Stimulated activated CD4-positive, alpha-beta T cell treated with anti-CD3 and anti-CD28 coated beads, Interleukin-12 subunit alpha, Interleukin-12 subunit beta, amount 100 ng/mL, for 24 hours (primary cell): ENCODE results near the gene ACKR1.

Source experiments
- DNase-seq, 2 experiments: peaks; one replicate each; pipeline ENCODE4 v3.0.0-alpha.2; 2020; ENCODE audit warnings: low read depth in 2 of 2

The ACKR1 gene

GRCh38 chr1:159187647-159188374 is 16.9 kb upstream of the ACKR1 start:
- no peak for DNase-seq

DNA sequence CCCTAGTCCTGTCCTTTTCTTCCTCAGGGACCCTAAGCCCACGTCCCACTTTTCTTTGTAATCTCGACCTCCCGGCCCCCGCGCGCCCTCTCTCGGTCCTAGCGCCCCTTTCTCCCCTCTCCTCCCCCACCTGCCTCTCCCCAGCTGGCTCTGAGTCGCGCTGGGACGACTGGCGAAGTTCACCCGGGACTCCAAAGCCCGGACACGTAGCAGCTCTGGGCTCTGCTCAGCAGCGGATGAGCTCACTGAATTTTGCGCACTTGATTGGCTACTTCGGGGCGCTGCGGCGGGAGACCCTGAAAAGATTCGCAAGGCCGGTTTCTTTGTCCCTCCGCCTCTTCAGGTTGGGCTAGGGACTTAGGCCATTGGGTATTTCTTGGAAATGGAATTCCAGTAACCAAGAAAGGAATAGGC is 16.3 kb upstream of the ACKR1 start:
- no peak for DNase-seq

DNA sequence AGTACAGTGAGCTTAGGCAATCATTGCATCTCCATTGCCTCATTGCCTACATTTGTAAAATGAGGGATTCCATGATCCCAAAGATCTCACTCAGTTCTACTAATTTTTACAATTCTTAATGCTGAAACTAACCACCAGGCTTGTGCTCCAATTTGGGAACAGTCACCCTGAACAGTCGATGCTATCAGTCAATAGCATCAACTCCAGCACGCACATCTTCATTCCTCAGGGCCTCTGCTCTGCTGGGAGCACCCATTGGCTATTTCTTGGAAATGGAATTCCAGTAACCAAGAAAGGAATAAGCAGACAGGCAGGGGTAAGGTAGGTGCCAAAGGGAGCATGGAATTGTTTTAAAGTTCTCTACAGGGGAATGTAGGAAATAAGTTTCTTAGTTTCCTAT is 14.2 kb upstream of the ACKR1 start:
- DNase-seq: no peak

GRCh38 chr1:159196543-159196942 is 8.1 kb upstream of the ACKR1 start:
- DNase-seq: no peak

- DNase-seq: peak; percentile 16 to 60
Measured at GRCh38 chr1:159197561-159198557, 6.8 kb upstream of the ACKR1 start.

- DNase-seq: no peak
Measured at GRCh38 chr1:159199901-159200300, 4.8 kb upstream of the ACKR1 start.

GRCh38 chr1:159200769-159201168 is 3.9 kb upstream of the ACKR1 start:
- DNase-seq: no peak

- DNase-seq: no peak
Measured at GRCh38 chr1:159201642-159202041, 3.0 kb upstream of the ACKR1 start.

- no peak for DNase-seq
Measured at GRCh38 chr1:159203610-159204009, 1.1 kb upstream of the ACKR1 start.

DNA sequence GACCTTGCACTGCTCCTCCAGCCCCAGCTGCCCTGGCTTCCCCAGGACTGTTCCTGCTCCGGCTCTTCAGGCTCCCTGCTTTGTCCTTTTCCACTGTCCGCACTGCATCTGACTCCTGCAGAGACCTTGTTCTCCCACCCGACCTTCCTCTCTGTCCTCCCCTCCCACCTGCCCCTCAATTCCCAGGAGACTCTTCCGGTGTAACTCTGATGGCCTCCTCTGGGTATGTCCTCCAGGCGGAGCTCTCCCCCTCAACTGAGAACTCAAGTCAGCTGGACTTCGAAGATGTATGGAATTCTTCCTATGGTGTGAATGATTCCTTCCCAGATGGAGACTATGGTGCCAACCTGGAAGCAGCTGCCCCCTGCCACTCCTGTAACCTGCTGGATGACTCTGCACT is 550 bp downstream of the ACKR1 start:
- no peak for DNase-seq

GRCh38 chr1:159206110-159206509 is 1.4 kb downstream of the ACKR1 start:
- no peak for DNase-seq

GRCh38 chr1:159207080-159207479 is 2.4 kb downstream of the ACKR1 start:
- no peak for DNase-seq

DNA sequence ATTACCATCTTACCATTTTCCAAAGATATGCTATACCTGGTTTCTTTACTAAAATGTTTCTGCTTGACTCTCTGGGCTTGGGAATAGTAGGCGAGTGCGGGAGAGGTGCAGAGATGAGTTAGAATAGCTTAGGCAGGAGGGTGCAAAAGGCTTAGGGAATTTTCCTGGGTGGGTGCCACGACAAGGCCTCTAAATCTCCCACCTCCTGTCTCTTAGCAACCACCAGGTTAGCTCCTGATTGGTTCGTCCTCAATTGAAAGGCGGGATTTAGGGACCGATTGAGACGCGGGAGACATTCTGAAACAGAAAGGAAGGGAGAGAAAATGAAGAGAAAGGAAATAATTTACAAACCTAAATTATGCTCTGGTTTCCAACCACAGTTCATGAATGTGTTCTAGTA is 3.1 kb downstream of the ACKR1 start:
- DNase-seq: no peak

- DNase-seq: no peak
Measured at GRCh38 chr1:159208175-159208825, 3.6 kb downstream of the ACKR1 start.

GRCh38 chr1:159209061-159209460 is 4.4 kb downstream of the ACKR1 start:
- DNase-seq: no peak

- peak; percentile 16 to 55 for DNase-seq
Measured at GRCh38 chr1:159211331-159212136, 6.9 kb downstream of the ACKR1 start.

- no peak for DNase-seq
Measured at GRCh38 chr1:159212596-159212995, 7.9 kb downstream of the ACKR1 start.

DNA sequence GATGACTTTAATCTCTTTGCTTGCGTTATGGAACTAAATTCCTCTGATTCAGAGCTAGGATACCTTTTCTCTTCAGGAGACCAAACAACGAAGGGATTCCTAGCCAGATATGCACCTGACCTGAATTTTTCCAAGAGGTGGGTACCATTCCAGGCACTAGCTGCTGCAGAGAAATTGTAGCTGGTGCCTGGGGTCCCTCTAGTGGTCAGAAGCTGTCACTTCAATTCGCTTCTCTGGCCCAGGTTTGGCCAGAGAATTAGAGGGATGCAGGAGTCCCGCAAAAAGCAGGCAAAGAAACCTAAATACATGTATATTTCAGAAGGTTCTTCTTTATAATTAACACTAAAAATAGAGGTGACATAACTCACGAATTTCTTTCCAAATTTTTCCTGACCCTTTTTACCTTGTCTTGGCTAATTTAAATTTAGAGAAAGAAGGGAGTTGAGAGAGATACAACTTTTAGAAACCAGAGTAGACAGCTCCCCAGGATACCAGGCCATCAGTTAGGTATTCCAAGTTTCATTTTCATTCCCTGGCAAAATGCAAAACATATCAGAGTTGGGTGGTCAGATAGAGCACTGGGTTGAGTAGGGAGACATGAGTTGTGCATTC is 9.6 kb downstream of the ACKR1 start:
- DNase-seq: peak in 1 of 2 experiments; percentile 31

- DNase-seq: no peak
Measured at GRCh38 chr1:159218649-159219636, 14.3 kb downstream of the ACKR1 start.
